Kidney (tissue), 14 donors: ENCODE data around the gene GSC2. TPM values are rescaled to one million over a fixed set of nuclear protein-coding genes. Genes with fewer than 3 reads are reported as not detected.

Experiments
- DNase-seq, 5 donors: peaks; one replicate each; pipeline ENCODE4 v3.0.0-alpha.2; 2013 to 2020
- FAIRE-seq: peaks from 2 replicates; lab custom pipeline; 2012; peaks lifted over from hg19 to GRCh38; lab: Jason Lieb, UNC
- H3K27ac ChIP-seq, 2 donors: one replicate each; pipeline ENCODE4 v1.7.0; 2013; ENCODE audit warnings: low read depth in 2 of 2, low read length in 2 of 2, inconsistent platforms in 1 of 2
- H3K27me3 ChIP-seq: one replicate; pipeline ENCODE4 v1.7.1; 2013; ENCODE audit warnings: low read length, inconsistent platforms; ENCODE audit not compliant: control insufficient read depth, insufficient read depth
- H3K36me3 ChIP-seq, 3 donors: one replicate each; pipeline versions ENCODE4 v1.7.0 to v1.7.1; 2013; ENCODE audit warnings: low read length in 3 of 3, control low read depth in 1 of 3, inconsistent platforms in 1 of 3; ENCODE audit not compliant: insufficient read depth in 3 of 3, control insufficient read depth in 2 of 3
- H3K4me1 ChIP-seq, 3 donors: one replicate each; pipeline versions ENCODE4 v1.7.0 to v1.7.1; 2013; ENCODE audit warnings: low read length in 3 of 3, inconsistent platforms in 1 of 3, low read depth in 1 of 3; ENCODE audit not compliant: control insufficient read depth in 2 of 3, insufficient read depth in 2 of 3
- H3K4me3 ChIP-seq, 3 donors: one replicate each; pipeline versions ENCODE4 v1.7.0 to v1.8.1; 2013; ENCODE audit warnings: low read length in 3 of 3, control low read depth in 1 of 3, inconsistent platforms in 1 of 3
- H3K9ac ChIP-seq, 3 donors: one replicate each; pipeline versions ENCODE4 v1.7.0 to v1.7.1; 2013; ENCODE audit warnings: low read length in 3 of 3, control low read depth in 1 of 3, inconsistent platforms in 1 of 3
- H3K9me3 ChIP-seq, 3 donors: one replicate each; pipeline versions ENCODE4 v1.7.0 to v1.7.1; 2013; ENCODE audit warnings: low read length in 3 of 3, control low read depth in 1 of 3, inconsistent platforms in 1 of 3; ENCODE audit not compliant: control insufficient read depth in 2 of 3, insufficient read depth in 1 of 3
- intact Hi-C: fragments of 100-400 bp; cut with DNase I; formaldehyde crosslinking; loops from one replicate; pipeline ENCODE4 v1.11.1; 2022
- polyA plus RNA-seq: library from polyadenylated mRNA; stranded (reverse); fragments of 350-450 nt; fragmentation: Illumina TruSeq; extraction: RNeasy Lipid Tissue Mini Kit (QIAGEN cat#74804); gene quantifications from one replicate; pipeline ENCODE4 v1.2.3, GENCODE V29; 2014; ENCODE audit warnings: low read depth, low replicate concordance; ENCODE audit not compliant: insufficient read depth
- total RNA-seq: library from RNA; stranded (reverse); fragmentation: NEBNext Ultra II Directional; extraction: Animal tissue kit (Norgen Biotek cat#: 25700); gene quantifications from one replicate; pipeline ENCODE4 v1.2.1, GENCODE V29; 2021
- TF ChIP-seq, protein P1 (sequence below): IDR thresholded peaks from 3 replicates; pipeline ENCODE4 v1.5.1; 2012; ENCODE audit warnings: mild to moderate bottlenecking, moderate library complexity, borderline replicate concordance; ENCODE audit not compliant: insufficient read depth; ENCODE audit errors: extremely low read depth
- donor health status: control.
- donor health status: control.
- donor health status: control.
- donor health status: control.
- donor health status: control.
- donor health status: DM: yes; HTN: yes; CAD: no.
- donor health status: Normal renal cell carcinoma (clear cell type).

GSC2 gene
- total and polyA plus RNA-seq, 2 donors from 2014 or later: not detected

DNA sequence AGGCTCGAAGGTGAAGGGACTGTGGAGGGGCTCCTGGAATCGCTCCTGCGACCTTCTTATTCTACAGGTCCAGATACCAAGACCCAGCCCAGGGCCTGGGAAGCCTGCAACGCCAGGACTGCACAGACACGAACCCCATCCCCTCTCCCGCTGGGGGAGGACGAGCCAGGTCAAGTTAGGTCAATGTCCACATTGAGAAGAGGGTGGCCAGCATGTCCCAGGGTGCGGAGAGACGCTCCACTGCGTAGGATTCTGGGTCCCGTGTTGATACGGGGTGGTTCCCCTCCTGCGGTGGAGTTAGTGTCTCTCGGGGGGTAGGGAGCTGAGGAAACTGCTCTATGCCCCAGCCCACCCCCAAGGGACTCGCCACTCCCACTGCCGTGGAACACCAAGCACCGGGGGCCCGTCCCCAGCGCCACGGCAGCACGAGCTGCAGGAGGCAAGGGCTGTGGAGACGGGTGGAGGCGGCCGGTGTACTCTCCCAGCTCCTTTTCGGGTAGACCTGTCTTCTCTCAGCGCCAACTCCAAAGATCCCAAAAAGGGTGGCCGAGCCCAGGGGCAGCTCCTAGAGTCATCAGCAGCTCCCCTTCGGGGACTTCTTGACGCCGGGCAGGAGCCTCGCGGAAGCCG lies 1.6 kb downstream of the GSC2 start:
- no peak for FAIRE-seq
- no peak for DNase-seq
- peaks cover 0 to 4% (median 0%) of the 10 kb centered on the region in 3 donors for H3K4me1 ChIP-seq
- no peaks in the 10 kb centered on the region for H3K9me3 ChIP-seq
- TF ChIP-seq, protein P1, sequence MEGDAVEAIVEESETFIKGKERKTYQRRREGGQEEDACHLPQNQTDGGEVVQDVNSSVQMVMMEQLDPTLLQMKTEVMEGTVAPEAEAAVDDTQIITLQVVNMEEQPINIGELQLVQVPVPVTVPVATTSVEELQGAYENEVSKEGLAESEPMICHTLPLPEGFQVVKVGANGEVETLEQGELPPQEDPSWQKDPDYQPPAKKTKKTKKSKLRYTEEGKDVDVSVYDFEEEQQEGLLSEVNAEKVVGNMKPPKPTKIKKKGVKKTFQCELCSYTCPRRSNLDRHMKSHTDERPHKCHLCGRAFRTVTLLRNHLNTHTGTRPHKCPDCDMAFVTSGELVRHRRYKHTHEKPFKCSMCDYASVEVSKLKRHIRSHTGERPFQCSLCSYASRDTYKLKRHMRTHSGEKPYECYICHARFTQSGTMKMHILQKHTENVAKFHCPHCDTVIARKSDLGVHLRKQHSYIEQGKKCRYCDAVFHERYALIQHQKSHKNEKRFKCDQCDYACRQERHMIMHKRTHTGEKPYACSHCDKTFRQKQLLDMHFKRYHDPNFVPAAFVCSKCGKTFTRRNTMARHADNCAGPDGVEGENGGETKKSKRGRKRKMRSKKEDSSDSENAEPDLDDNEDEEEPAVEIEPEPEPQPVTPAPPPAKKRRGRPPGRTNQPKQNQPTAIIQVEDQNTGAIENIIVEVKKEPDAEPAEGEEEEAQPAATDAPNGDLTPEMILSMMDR: no peak
- no peak overlapping the region for H3K4me3 ChIP-seq
- H3K36me3 ChIP-seq: no peaks in the 10 kb centered on the region
- intact Hi-C loops: no loop called here
- no peak overlapping the region for H3K27ac ChIP-seq
- H3K9ac ChIP-seq: no peak overlapping the region
- peaks cover 26% of the 10 kb centered on the region for H3K27me3 ChIP-seq

DNA sequence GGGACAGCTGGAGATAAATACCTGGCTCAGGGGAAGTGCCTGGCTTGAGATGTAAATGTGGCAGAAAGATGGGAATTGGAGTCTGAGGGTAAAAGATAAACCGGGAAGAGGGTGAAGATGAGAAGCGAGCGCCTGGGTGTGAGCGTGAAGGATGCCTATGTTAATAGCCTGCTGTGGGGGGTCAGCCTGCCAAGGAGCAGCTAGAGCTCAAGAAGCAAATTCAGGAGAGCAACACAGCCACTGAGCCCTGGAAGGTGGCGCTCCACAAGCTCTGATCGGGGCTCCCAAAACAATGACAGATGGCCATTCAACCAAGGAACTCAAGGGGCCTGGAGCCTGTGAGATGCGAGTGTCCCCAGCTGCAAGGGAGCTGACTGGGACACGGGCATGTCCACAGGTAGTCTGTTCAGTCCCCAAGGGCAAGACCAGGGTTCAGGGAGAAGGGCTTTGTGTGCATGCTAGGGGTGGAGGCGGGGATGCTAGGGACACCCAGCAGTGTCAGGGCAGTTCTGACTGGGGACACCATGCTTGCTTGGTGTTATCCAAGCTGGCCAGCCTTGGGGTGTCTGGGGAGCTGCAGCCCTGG lies 2.8 kb downstream of the GSC2 start:
- no peak for FAIRE-seq
- H3K27me3 ChIP-seq: peaks cover 21% of the 10 kb centered on the region
- H3K9me3 ChIP-seq: no peaks in the 10 kb centered on the region

DNA sequence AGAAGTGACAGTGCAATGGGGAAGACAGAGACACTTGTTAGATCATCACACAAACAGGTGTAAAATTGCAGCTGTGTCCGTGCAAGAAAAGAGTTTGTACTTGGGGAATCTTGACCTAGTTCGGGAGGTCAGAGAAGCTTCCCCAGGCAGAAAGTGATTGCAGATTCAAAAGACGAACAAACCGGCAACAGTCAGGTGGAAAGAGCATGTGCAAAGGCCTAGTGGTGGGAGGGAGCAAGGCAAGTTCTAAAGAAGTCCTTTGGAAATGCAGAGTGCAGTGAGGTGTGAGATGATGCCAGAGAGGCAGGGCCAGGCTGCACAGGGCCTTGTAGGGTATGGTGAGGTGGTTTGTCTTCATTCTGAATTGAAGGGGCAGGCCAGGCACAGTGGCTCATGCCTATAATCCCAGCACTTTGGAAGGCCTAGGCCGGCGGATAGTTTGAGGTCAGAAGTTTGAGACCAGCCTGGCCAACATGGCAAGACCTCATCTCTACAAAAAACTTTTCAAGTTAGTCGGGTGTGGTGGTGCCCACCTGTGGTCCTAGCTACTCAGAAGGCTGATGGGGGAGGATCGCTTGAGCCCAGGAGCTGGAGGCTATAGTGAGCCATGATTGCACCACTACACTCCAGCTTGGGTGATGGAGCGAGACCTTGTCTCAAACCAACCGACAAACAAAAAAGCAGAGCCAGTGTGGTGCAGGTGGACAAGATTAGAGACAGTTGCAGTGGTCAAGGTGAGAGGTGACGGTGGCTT lies 3.7 kb downstream of the GSC2 start:
- FAIRE-seq (no peak), DNase-seq (no peak)
- peaks cover 0 to 8% (median 0%) of the 10 kb centered on the region in 3 donors for H3K4me1 ChIP-seq
- H3K4me3 ChIP-seq: no peak overlapping the region
- H3K27me3 ChIP-seq: peaks cover 13% of the 10 kb centered on the region
- H3K27ac ChIP-seq: no peak overlapping the region
- H3K36me3 ChIP-seq: peaks cover 4 to 9% (median 4%) of the 10 kb centered on the region in 3 donors
- TF ChIP-seq, protein P1: no peak
- H3K9ac ChIP-seq: no peak overlapping the region
- intact Hi-C loops: no loop called here
- no peaks in the 10 kb centered on the region for H3K9me3 ChIP-seq

More for the DNA sequence above, 2.8 kb downstream of the GSC2 start:
- Histone ChIP-seq H3K36me3 (peaks cover 0 to 4% (median 0%) of the 10 kb centered on the region in 3 donors), H3K9ac (no peak overlapping the region), H3K27ac (no peak overlapping the region), H3K4me3 (no peak overlapping the region), H3K4me1 (peaks cover 0 to 8% (median 0%) of the 10 kb centered on the region in 3 donors)
- intact Hi-C loops: no loop called here
- TF ChIP-seq, protein P1: no peak
- no peak for DNase-seq
